Neural cell (in vitro differentiated cells): ENCODE measurements around the gene TNPO2. TPM values are rescaled to one million over a fixed set of nuclear protein-coding genes. Genes with fewer than 3 reads are reported as not detected.

ENCODE experiments used
- H2AFZ ChIP-seq: fragments of 200-600, 300-800 bp; sonication (generic), shearing (Covaris generic); 2 replicates; pipeline ENCODE4 v1.6.0; 2014; ENCODE audit warnings: low read depth, mild to moderate bottlenecking, antibody characterized with exemption, low read length, moderate library complexity
- H3F3A ChIP-seq: fragments of 200-600 bp; shearing (Covaris generic); 2 replicates; pipeline ENCODE4 v1.6.1; 2016; ENCODE audit warnings: mild to moderate bottlenecking, moderate library complexity, mixed read lengths, antibody characterized with exemption, low read length; ENCODE audit not compliant: insufficient read depth, poor library complexity, severe bottlenecking
- H3K27ac ChIP-seq: fragments of 200-600, 300-800 bp; sonication (generic), shearing (Covaris generic); 2 replicates; pipeline ENCODE4 v1.5.1; 2014; ENCODE audit warnings: mild to moderate bottlenecking, low read length, moderate library complexity
- H3K27me3 ChIP-seq: fragments of 300-800, 200-600 bp; sonication (generic), shearing (Covaris generic); 2 replicates; pipeline ENCODE4 v1.6.0; 2014; ENCODE audit warnings: mild to moderate bottlenecking, low read depth, low read length, moderate library complexity; ENCODE audit not compliant: insufficient read depth
- H3K36me3 ChIP-seq: fragments of 300-800, 200-600 bp; sonication (generic), shearing (Covaris generic); 2 replicates; pipeline ENCODE4 v1.5.1; 2014; ENCODE audit warnings: mild to moderate bottlenecking, antibody characterized with exemption, low read length, moderate library complexity; ENCODE audit not compliant: insufficient read depth
- H3K4me2 ChIP-seq: fragments of 300-800, 200-600 bp; sonication (generic), shearing (Covaris generic); 2 replicates; pipeline ENCODE4 v1.6.0; 2014; ENCODE audit warnings: mild to moderate bottlenecking, low read length
- H3K4me3 ChIP-seq: fragments of 300-800, 200-600 bp; sonication (generic), shearing (Covaris generic); 2 replicates; pipeline ENCODE4 v1.5.1; 2014; ENCODE audit warnings: mild to moderate bottlenecking, low read length, moderate library complexity
- H3K79me2 ChIP-seq: fragments of 200-600 bp; shearing (Covaris generic); replicated peaks from 2 replicates; pipeline ENCODE4 v1.6.0; 2014; ENCODE audit warnings: mild to moderate bottlenecking, low read length, moderate library complexity; ENCODE audit not compliant: insufficient read depth
- H3K9ac ChIP-seq: fragments of 300-800, 200-600 bp; sonication (generic), shearing (Covaris generic); 2 replicates; pipeline ENCODE4 v1.6.1; 2016; ENCODE audit warnings: mild to moderate bottlenecking, low read length, mixed read lengths
- H3K9me2 ChIP-seq: fragments of 200-600 bp; shearing (Covaris generic); 2 replicates; pipeline ENCODE4 v1.6.1; 2016; ENCODE audit warnings: mild to moderate bottlenecking, low read length, mixed read lengths; ENCODE audit not compliant: insufficient read depth
- H3K9me3 ChIP-seq: fragments of 200-600, 300-800 bp; sonication (generic), shearing (Covaris generic); 2 replicates; pipeline ENCODE4 v1.6.1; 2016; ENCODE audit warnings: mild to moderate bottlenecking, mixed run types, low read length, moderate library complexity, mixed read lengths
- H4K20me1 ChIP-seq: fragments of 200-600 bp; shearing (Covaris generic); 2 replicates; pipeline ENCODE4 v1.6.1; 2016; ENCODE audit warnings: mild to moderate bottlenecking, mixed run types; ENCODE audit not compliant: insufficient read depth
- CTCF ChIP-seq: fragments of 450-650 bp; IDR thresholded peaks from 2 replicates; pipeline ENCODE4 v1.5.1; 2014; ENCODE audit warnings: antibody characterized with exemption, mild to moderate bottlenecking, moderate library complexity; ENCODE audit not compliant: poor library complexity, severe bottlenecking
- EP300 ChIP-seq: fragments of 450-650 bp; conservative IDR thresholded peaks from 2 replicates; pipeline ENCODE4 v1.6.1; 2014; ENCODE audit warnings: antibody characterized with exemption, mild to moderate bottlenecking, moderate library complexity; ENCODE audit not compliant: poor library complexity, severe bottlenecking
- EZH2 ChIP-seq: fragments of 200-600, 300-800 bp; shearing (Covaris generic), sonication (generic); IDR thresholded peaks from 2 replicates; pipeline ENCODE4 v1.6.1; 2014; ENCODE audit warnings: antibody characterized with exemption, low read length, borderline replicate concordance, mild to moderate bottlenecking; ENCODE audit not compliant: insufficient read depth, poor library complexity, severe bottlenecking
- MXI1 ChIP-seq: fragments of 450-650 bp; conservative IDR thresholded peaks from 2 replicates; pipeline ENCODE4 v1.6.1; 2014; ENCODE audit warnings: antibody characterized with exemption, mild to moderate bottlenecking; ENCODE audit not compliant: poor library complexity, severe bottlenecking
- POLR2AphosphoS5 ChIP-seq: IDR thresholded peaks from 2 replicates; pipeline ENCODE4 v1.6.1; 2012
- RAD21 ChIP-seq: fragments of 450-650 bp; conservative IDR thresholded peaks from 2 replicates; pipeline ENCODE4 v1.6.1; 2014; ENCODE audit warnings: antibody characterized with exemption, mild to moderate bottlenecking, moderate library complexity
- REST ChIP-seq: IDR thresholded peaks from 2 replicates; pipeline ENCODE4 v1.6.1; 2012; ENCODE audit warnings: borderline replicate concordance
- SMC3 ChIP-seq: fragments of 450-650 bp; conservative IDR thresholded peaks from 2 replicates; pipeline ENCODE4 v1.6.1; 2014; ENCODE audit warnings: antibody characterized with exemption, mild to moderate bottlenecking, moderate library complexity; ENCODE audit not compliant: poor library complexity
- TAF1 ChIP-seq: IDR thresholded peaks from 2 replicates; pipeline ENCODE4 v1.6.1; 2012; ENCODE audit warnings: low read depth
- polyA plus RNA-seq: library from polyadenylated mRNA; depleted of rRNA; stranded (reverse); fragments of >200 nt; gene quantifications from 2 replicates; pipeline ENCODE4 v1.2.3, GENCODE V29; 2014

Gene TNPO2
- polyA plus RNA-seq, 1 donor from 2014 or later: 98.6 TPM

GRCh38 chr19:12675399-12675798 is 48.3 kb downstream of the TNPO2 start:
- no peak overlapping the region for H3K4me2 ChIP-seq
- H3K9me2 ChIP-seq: no peaks in the 10 kb centered on the region
- no peak overlapping the region for H3K4me3 ChIP-seq
- no peak overlapping the region for H3K27ac ChIP-seq
- no peaks in the 10 kb centered on the region for H3F3A ChIP-seq
- H3K9me3 ChIP-seq: no peaks in the 10 kb centered on the region
- no peak overlapping the region for H2AFZ ChIP-seq
- no peaks in the 10 kb centered on the region for H3K27me3 ChIP-seq
- H3K36me3 ChIP-seq: peaks cover 5% of the 10 kb centered on the region
- peaks cover 3% of the 10 kb centered on the region for H4K20me1 ChIP-seq
- TF ChIP-seq EP300 (no peak), SMC3 (no peak), POLR2AphosphoS5 (no peak), REST (no peak), RAD21 (no peak), MXI1 (no peak), TAF1 (no peak)
- no peak overlapping the region for H3K9ac ChIP-seq
- H3K79me2 ChIP-seq: peaks cover 12% of the 10 kb centered on the region

GRCh38 chr19:12672744-12673143 is 51.0 kb downstream of the TNPO2 start:
- Histone ChIP-seq H2AFZ (no peak overlapping the region), H3K36me3 (no peaks in the 10 kb centered on the region), H3K4me2 (no peak overlapping the region), H3K9me2 (no peaks in the 10 kb centered on the region), H4K20me1 (peaks cover 3% of the 10 kb centered on the region), H3K79me2 (peaks cover 14% of the 10 kb centered on the region), H3K27me3 (no peaks in the 10 kb centered on the region), H3K27ac (no peak overlapping the region), H3K4me3 (no peak overlapping the region), H3K9me3 (no peaks in the 10 kb centered on the region), H3F3A (no peaks in the 10 kb centered on the region), H3K9ac (no peak overlapping the region)
- TF ChIP-seq MXI1 (no peak), RAD21 (no peak), SMC3 (no peak), CTCF (no peak), EZH2 (no peak), TAF1 (no peak), REST (no peak), EP300 (no peak), POLR2AphosphoS5 (no peak)
